Fibroblast of pulmonary artery (primary cell): Measurements from ENCODE around the gene RASA4.
"Not testable (repeated sequence)": the region's sequence is repeated elsewhere in the genome, so short reads cannot be mapped to it uniquely, and the experiment has no call there.

Source experiments
- DNase-seq: peaks from one replicate; pipeline ENCODE4 v3.0.0-alpha.2; 2010; ENCODE audit warnings: low read depth
- H3K4me3 ChIP-seq: replicated peaks from 2 replicates; pipeline ENCODE4 v1.5.1; 2011; ENCODE audit warnings: low read depth, mild to moderate bottlenecking, control low read depth, low read length, moderate library complexity

RASA4 gene

DNA sequence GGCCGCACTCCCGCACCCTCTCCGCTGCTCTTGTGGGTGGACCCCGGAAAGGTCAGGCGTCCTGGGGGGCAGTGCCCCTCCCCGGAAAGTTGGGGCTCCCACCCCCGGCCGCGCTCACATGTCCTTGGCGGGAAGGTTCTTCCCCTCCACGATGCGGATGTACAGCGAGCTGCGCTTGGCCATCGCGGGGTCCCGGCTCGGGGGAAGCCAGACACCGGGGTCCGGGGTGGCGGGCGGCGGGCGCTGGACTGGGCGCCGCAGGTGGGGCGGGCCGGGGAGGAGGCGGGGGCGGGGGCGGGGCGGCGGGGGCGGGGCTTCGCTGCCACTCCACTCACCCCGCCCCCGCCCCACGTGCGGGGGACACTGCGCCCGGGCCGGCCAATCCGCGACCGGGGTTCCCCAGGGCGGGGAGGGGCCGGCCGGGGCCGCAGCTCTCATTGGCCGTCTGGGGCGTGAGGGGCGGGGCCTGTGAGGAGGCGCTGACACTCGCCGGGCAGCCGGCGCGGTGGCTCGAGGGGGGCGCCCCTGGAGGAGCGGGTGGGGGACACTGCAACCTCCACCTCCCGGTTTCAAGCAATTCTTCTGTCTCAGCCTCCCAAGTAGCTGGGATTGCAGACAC, at the start of gene RASA4:
Gene RASA4 (minus strand): TSS at position 250 of the 619 bp plus-strand sequence. CDS start 67 bp downstream, at position 183.
- peak within 1 kb of the TSS; percentile 47 for H3K4me3 ChIP-seq
- DNase-seq, result not testable (repeated sequence)

DNA sequence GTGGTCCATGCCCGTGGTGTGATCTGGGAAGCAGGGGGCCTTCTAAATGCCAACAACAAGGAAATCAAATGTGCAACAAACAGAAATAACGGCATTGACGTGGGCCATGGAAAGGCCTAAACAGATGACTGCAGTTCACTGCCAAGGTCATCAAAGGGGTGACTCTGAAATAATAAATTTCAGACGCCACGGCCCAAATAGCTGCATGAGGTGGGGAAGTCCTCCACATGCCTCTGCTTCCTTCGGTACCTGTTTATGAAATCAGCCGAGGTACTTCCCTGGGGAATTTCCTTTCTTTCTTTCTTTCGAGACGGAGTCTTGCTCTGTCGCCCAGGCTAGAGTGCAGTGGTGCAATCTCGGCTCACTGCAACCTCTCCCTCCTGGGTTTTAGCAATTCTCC, 48.2 kb upstream of the RASA4 start:
- not testable (repeated sequence) for DNase-seq, H3K4me3 ChIP-seq

DNA sequence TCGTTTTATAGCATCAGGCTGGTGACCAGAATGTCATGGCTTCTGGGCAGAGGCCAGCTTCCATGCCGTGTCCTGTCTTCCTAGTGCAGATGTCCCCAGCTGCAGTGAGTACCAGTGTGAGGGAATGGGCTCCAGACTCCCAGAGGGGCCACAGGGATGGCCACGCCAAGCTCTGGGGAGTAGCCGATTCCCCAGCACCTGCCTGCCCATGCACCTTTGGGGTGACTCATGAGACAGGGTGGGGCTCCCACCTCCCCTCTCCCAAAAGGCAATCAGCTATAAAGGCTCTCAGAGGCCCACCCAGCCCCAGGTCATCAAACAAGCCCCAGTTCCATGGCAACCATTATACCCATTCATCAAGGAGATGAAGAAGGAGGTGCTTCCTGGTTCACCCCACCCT, 33.4 kb upstream of the RASA4 start, which contains the start of gene SPDYE2B:
Gene SPDYE2B (plus strand): TSS at position 396 of the 400 bp plus-strand sequence. CDS start 2,030 bp downstream, outside the sequence.
- H3K4me3 ChIP-seq, DNase-seq: not testable (repeated sequence)

DNA sequence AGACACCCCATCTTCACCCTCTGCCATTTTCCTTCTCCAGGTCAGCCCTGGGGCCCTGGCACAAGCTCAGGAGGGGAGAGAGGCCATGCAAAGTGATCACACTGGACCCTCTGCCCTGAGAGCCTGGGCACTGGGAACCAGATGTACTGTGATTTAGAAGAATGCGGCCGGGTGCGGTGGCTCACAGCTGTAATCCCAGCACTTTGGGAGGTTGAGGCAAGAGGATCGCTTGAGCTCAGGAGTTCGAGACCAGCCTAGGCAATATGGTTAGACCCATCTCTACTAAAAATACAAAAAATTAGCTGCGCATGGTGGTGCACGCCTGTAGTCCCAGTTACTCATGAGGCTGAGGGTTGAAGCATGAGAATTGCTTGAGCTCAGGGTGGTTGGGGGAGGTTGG, 31.3 kb upstream of the RASA4 start:
- not testable (repeated sequence) for DNase-seq, H3K4me3 ChIP-seq

DNA sequence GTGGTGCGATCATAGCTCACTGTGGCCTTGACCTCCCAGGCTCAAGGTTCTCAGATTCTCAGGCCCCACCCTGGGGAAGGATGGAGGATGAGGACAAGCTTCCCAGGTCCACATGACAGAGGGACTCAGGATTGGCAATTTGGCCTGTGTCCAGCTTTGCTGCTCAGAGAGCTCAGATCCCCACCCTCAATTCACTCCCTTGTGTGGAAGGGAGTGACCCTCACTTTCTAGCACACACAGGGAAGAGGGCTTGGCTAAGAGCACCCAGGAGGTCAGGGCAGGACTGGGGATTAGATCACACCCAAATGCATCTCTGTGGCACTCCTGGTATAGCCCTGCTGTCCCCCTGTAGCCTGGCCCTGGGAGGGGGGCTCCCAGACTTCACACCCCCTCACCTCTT, 26.8 kb upstream of the RASA4 start:
- not testable (repeated sequence) for DNase-seq

DNA sequence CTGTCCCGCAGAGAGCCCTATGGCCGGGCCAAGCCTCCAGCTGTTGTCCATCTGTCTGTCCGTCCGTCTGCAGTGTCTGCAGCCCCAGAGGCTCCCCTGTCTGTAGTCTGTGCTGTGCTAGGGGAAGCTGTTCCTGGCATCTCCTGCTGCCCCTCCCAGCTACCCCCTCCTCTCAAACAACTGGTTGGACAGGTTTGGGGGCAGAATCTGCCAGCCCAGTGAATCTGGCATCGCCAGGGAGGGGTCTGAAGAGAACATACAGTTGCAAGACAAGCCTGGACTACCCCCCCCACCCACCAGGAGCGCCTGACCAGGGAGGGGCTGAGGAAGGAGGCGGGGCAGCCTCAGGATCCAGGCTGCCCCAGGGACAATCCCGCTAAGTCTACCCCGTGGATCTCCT, 26.1 kb upstream of the RASA4 start, which contains the start of gene UPK3BL1:
Gene UPK3BL1 (minus strand): TSS at position 101 of the 400 bp plus-strand sequence. CDS start 50 bp downstream, at position 51.
- H3K4me3 ChIP-seq, DNase-seq: not testable (repeated sequence)

More for the DNA sequence above, 26.8 kb upstream of the RASA4 start:
- not testable (repeated sequence) for H3K4me3 ChIP-seq

DNA sequence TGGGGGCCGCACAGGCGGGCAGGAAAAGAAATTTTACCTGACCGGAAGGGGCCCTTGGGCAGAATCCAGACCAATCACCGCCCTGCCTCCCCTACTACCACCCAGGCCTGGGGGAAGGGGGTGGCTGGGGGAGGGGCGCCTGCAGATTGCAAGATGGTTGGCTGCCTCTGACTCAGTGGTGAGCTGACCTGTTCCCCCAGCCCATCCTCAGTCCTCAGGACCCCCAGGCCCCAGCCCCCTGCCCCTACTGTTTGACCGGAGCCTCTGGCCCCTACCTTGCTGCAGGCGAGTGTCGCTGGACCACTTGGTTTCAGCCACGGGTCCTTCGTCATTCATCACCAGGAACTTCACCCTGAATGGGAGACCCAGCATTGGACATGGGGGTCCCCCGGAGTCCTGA, 22.3 kb upstream of the RASA4 start:
- not testable (repeated sequence) for H3K4me3 ChIP-seq, DNase-seq

DNA sequence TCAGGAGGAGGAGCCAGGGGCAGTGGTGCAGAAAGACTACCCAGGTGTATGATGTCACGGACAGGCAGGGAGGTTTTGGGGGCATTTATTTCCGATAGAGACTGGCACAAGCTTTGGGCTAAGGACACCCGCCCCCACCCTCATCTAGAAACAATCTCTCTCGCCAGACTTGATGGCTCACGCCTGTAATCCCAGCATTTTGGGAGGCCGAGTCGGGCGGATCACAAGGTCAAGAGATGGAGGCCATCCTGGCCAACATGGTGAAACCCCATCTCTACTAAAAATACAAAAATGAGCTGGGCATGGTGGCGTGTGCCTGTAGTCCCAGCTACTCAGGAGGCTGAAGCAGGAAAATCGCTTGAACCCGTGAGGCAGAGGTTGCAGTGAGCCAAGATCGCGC, 20.4 kb upstream of the RASA4 start:
- not testable (repeated sequence) for H3K4me3 ChIP-seq, DNase-seq

DNA sequence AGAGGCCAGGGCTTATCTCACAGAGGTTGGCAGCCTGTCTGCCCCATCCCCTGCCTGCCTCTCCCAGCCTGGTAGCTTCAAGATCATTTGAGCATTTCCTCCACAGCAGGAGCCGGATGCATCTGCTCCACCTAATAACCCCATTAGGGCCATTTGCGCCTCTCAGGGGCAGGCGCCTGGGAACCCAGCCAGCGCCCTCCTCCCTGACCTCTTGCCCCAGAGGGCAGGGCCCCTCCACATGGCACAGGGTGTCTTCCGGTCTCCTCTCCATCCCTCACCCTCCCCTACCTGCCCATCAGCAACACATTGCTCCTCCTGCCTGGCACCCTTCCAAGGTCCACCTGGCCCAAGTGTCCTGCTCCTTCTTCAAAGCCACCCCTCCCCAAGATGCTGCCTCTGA, 18.8 kb upstream of the RASA4 start:
- DNase-seq, H3K4me3 ChIP-seq: not testable (repeated sequence)

DNA sequence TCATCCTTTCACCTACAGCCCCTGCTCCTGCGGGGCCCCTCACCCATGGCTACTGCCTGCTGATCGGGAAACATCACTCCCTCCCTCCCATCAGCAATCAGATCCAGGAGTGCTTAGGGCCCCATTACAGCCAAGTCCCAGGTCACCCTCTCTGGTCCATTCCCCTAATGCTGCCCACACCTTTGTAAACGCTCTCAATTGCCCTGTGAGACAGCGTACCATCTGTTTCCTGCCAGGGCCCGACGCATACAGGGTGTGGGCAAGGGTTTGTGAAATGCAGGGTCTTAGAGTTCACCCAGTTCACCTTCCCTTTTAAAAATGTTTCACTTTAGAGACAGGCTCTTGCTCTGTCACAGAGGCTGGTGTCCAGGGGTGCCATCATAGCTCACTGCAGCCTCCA, 17.7 kb upstream of the RASA4 start:
- DNase-seq, H3K4me3 ChIP-seq: not testable (repeated sequence)

DNA sequence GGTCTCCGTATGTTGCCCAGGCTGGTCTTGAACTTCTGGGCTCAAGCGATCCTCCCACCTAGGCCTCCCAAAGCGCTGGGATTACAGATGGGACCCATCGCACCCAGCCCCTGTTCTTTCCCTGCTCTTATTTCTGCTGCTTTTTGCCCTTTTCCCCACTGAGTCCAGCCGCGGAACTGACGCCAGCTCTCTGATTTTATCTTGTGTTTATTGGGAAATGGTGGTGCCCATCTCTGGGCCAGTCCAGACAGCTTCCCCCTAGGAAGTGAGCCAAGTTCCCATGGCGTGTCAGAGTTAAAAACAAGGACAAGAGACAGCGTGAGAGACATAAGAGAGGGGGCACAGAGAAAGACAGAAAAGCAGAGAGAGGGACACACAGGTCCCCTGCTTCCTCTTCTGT, 14.1 kb upstream of the RASA4 start:
- not testable (repeated sequence) for H3K4me3 ChIP-seq, DNase-seq

DNA sequence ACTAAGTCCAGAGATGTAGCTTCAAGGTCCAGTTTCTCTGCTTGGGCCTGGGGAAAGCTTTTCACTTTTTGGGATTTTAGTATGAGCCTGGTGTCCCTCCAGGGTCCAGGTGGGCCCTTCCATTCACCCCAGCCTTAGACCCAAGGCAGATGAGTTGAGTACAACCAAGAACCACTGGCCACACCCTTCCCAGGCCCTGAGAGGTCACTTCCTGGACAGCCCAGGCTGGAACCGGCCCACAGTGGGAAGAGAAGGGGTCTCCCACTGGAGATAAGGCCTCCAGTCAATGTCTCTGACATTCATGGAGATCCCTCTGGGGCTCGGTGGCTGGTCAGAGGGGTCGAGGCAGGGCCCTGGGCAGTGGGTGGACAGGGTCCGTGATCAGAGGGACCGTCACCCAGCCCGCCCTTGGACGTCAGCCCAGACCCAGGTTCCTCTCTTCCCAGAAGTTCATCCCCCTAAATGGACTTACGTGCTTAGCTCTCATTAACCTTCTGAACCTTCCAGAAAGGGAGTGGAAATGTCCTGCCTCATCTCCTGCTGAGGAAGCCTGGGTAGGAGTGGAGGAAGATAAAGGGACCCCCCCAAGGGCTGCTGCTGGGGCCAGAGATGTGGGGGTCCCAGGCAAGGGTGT, 10.8 kb upstream of the RASA4 start:
- H3K4me3 ChIP-seq, DNase-seq: not testable (repeated sequence)

DNA sequence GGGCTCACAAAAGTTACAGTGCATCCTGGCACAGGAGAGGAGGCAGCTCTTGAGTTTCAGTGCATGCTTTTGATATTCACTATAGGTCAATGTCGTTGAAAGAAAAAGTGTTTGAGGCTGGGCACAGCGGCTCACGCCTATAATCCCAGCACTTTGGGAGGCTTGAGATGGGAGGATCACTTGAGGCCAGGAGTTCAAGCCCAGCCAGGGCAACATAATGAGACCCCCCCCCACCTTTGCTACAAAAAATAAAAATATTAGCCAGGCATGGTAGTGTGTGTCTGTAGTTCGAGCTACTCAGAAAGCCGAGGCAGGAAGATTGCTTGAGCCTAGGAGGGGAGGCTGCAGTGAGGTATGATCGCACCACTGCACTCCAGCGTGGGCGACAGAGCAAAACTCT, 1.6 kb upstream of the RASA4 start:
- DNase-seq, result not testable (repeated sequence)

DNA sequence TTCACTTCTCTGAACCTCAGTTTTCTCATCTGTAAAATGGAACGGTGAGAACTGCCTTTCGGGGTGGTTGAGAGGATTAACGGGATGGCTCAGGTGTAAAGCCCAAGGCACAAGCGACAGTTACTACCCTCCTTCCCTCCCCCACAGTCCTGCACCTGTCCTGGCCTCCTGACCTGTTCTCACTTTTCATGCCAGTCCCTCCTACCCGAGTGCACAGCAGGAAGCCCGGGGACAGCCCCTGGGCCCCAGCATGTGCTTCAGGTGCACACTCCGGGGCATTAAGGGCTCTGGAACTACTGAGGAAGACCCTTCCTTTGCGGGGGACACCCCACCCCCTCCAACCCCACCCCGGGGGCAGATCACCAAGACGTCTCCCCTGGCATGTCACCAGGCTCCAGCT, 626 bp downstream of the RASA4 start:
- not testable (repeated sequence) for DNase-seq, H3K4me3 ChIP-seq

More for the DNA sequence above, 1.6 kb upstream of the RASA4 start:
- not testable (repeated sequence) for H3K4me3 ChIP-seq

DNA sequence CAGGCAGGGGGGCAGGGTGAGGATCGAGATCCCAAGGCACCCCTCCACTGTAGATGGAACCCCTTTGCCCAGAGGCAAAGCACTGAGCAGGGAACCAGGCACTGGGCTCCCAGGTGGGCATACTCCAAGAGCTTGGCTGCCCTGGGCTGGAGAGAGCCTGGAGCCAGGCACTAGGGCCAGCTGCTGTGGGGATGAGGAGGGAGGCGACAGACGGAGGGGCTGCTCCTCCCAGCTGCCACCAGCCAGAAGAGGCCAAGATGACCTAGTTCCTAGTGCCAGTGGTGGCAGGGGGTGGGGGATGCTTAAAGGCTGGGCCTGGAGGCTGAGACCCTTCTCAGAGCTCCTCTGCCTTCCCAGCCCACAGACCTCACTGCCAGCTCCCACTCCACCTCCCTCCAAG, 1.7 kb downstream of the RASA4 start:
- H3K4me3 ChIP-seq, DNase-seq: not testable (repeated sequence)

DNA sequence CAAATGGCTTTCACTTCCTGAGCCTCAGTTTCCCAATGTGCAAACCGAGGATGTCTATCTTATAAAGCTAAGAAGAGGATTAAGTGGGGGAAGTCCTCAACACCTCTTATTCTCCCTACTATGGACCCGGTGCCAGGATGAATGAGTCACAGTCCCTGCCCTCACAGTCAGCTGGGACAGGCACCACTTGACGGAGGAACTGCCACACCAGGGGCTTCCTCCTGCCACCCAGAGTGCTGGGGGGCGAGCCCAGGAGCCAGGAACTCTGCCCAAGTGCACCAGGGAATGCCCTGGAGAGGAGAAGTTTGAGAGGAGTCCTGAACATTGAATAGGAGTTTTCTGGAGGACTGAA, 2.2 kb downstream of the RASA4 start:
- H3K4me3 ChIP-seq, DNase-seq: not testable (repeated sequence)

DNA sequence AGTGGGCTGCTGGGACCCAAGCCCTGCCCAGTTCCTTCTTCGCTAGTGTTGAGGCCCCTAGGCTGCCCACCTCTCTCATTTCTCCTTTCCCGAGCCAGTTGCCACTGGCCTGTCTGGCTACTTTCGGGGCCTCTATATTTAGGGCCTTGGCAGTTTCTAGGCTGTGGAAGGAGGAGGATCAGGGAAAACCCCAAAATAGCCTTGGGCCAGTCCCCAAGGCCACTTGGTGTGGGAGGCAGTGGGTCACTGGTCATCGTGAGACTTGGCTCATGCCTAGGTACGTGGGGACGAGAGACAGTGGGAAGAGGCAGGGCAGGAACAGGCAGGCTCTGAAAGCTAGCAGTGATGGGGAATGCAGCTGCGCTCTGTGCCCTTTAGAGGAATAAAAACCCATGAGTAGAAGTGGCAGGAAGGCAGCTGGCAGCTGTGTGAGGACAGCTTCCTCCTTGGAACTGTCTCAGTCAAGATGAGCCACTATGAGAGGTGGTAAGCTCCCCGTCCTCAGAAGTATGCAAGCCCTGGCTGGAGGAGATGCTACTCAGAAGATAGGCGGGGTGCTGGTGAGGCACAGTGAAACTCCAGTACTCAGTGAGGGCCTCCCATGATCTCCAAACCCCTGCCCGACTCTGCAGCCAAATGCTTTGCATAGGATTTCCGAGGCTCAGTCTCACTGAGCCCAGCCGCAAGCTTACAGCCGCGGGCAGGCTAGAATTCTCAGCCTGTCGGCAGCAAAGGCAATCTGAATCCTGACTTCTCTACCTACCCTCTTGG, 2.8 kb downstream of the RASA4 start:
- not testable (repeated sequence) for H3K4me3 ChIP-seq, DNase-seq

DNA sequence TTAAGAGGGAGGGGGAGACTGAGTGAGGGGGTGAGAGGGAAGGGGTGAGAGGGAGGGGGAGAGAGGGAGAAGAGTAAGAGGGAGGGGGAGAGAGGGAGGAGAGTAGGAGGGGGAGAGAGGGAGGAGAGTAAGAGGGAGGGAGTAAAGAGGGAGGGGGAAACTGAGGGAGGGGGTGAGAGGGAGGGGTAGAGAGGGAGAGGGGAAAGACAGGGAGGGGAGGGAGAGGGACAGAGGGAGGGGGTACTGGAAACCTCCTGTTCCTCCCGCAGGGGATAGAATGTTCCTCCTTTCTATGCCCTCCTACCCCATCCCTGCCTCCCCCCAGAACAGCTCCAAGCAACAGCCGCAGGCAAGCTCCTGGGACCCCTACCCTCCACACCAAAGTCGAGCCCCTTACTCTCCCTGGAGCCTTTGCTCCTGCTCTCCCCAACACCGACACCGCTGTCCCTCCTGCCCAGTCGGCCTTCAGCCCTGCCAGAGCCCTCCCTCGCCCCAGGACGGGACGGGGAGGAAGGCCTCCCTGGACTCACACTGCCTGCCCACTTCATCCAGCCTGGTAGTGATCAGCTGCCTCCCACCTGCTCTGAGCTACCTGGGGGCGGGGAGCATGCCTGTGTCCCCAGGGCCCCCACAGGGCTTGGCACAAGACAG, 4.8 kb downstream of the RASA4 start:
- not testable (repeated sequence) for H3K4me3 ChIP-seq
- DNase-seq, result peak; percentile 18
